GM12872 (cell line): Measurements from ENCODE around the gene KCNN3.

ENCODE experiments used
- CTCF ChIP-seq: IDR thresholded peaks from 3 replicates; pipeline ENCODE4 v1.5.1; 2011; ENCODE audit warnings: low read depth, mild to moderate bottlenecking, low read length, moderate library complexity; ENCODE audit not compliant: insufficient read depth

KCNN3 gene

GRCh38 chr1:154784924-154785531 lies 85.1 kb downstream of the KCNN3 start:
- no peak for TF ChIP-seq CTCF

- TF ChIP-seq CTCF = no peak
Measured at GRCh38 chr1:154784416-154784815, 85.7 kb downstream of the KCNN3 start.

- no peak for TF ChIP-seq CTCF
Measured at GRCh38 chr1:154783976-154784375, 86.1 kb downstream of the KCNN3 start.

- TF ChIP-seq CTCF = no peak
Measured at GRCh38 chr1:154780541-154780940, 89.5 kb downstream of the KCNN3 start.

GRCh38 chr1:154779551-154780189 lies 90.4 kb downstream of the KCNN3 start:
- TF ChIP-seq CTCF = no peak

GRCh38 chr1:154778944-154779343 lies 91.1 kb downstream of the KCNN3 start:
- TF ChIP-seq CTCF = no peak

GRCh38 chr1:154778275-154778674 lies 91.8 kb downstream of the KCNN3 start:
- no peak for TF ChIP-seq CTCF
